Measurements from ENCODE around the gene RPF1.

DNA sequence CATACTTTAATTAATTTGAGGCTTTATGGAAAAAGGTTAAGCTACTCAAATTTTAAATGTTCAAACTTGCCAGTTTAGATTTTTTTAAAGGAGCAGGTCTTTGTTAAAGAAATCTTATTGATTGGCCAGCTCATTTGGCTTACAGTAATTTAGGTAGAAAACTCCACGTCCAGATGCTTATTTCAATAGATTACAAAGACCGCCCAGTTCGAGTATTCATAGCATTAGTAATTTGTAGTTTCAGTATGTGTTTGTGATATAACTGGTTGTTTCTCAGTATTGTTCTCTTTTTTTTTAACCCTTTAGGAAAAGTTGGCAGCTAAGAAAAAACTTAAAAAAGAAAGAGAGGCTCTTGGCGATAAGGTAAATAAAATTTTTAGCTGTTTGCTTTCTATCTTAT is 1.6 kb downstream of the RPF1 start:
- TF ChIP-seq CSDC2 (CRISPR knock-in tag; IDR thresholded peaks at IDR 0.05) (no peak), RARB (CRISPR knock-in tag; IDR thresholded peaks at IDR 0.05) (no peak), ZNF565 (CRISPR knock-in tag; conservative IDR thresholded peaks at IDR 0.05; ENCODE audit: low read depth) (no peak)
